ENCODE measurements around the gene TMEM163. TPM values are rescaled to one million over a fixed set of nuclear protein-coding genes. Genes with fewer than 3 reads are reported as not detected.

Gene TMEM163
- total and polyA plus RNA-seq, 2 donors from 2014 or later, result 2.6 to 5.9 TPM

- Histone ChIP-seq H3K27ac (ENCODE audit: low read depth in 2 of 2, low read length in 2 of 2) (no peak overlapping the region), H3K9ac (ENCODE audit: low read length in 3 of 3) (no peak overlapping the region), H3K36me3 (ENCODE audit: control insufficient read depth in 2 of 3, insufficient read depth in 3 of 3, low read length in 3 of 3) (no peaks in the 10 kb centered on the region), H3K4me1 (ENCODE audit: control insufficient read depth in 2 of 3, insufficient read depth in 2 of 3, low read depth in 1 of 3, low read length in 3 of 3) (peaks cover 0 to 15% (median 0%) of the 10 kb centered on the region in 3 donors), H3K4me3 (ENCODE audit: low read length in 3 of 3) (no peak overlapping the region), H3K27me3 (ENCODE audit: control insufficient read depth, insufficient read depth, low read length) (no peaks in the 10 kb centered on the region), H3K9me3 (ENCODE audit: control insufficient read depth in 2 of 3, insufficient read depth in 1 of 3, low read length in 3 of 3) (no peaks in the 10 kb centered on the region)
- FAIRE-seq (no peak), DNase-seq (no peak)
- no peak for TF ChIP-seq CTCF (IDR thresholded peaks at IDR 0.05; ENCODE audit: borderline replicate concordance, extremely low read depth, insufficient read depth)
- intact Hi-C loops (cut with DNase I), result no loop called here
These were observed 44.1 kb downstream of the TMEM163 start for GRCh38 chr2:134674687-134675086.

- Histone ChIP-seq H3K27me3 (ENCODE audit: control insufficient read depth, insufficient read depth, low read length) (no peaks in the 10 kb centered on the region), H3K9ac (ENCODE audit: low read length in 3 of 3) (no peak overlapping the region), H3K9me3 (ENCODE audit: control insufficient read depth in 2 of 3, insufficient read depth in 1 of 3, low read length in 3 of 3) (no peaks in the 10 kb centered on the region), H3K4me1 (ENCODE audit: control insufficient read depth in 2 of 3, insufficient read depth in 2 of 3, low read depth in 1 of 3, low read length in 3 of 3) (peaks cover 0 to 15% (median 0%) of the 10 kb centered on the region in 3 donors), H3K27ac (ENCODE audit: low read depth in 2 of 2, low read length in 2 of 2) (no peak overlapping the region), H3K4me3 (ENCODE audit: low read length in 3 of 3) (no peak overlapping the region), H3K36me3 (ENCODE audit: control insufficient read depth in 2 of 3, insufficient read depth in 3 of 3, low read length in 3 of 3) (no peaks in the 10 kb centered on the region)
- intact Hi-C loops (cut with DNase I), result no loop called here
- FAIRE-seq (no peak), DNase-seq (no peak)
- no peak for TF ChIP-seq CTCF (IDR thresholded peaks at IDR 0.05; ENCODE audit: borderline replicate concordance, extremely low read depth, insufficient read depth)
These were observed 47.3 kb downstream of the TMEM163 start for GRCh38 chr2:134671513-134671912.

GRCh38 chr2:134670955-134671354 lies 47.8 kb downstream of the TMEM163 start:
- FAIRE-seq (no peak), DNase-seq (no peak)
- intact Hi-C loops (cut with DNase I), result no loop called here
- TF ChIP-seq CTCF (IDR thresholded peaks at IDR 0.05; ENCODE audit: borderline replicate concordance, extremely low read depth, insufficient read depth), result no peak
- peaks cover 0 to 15% (median 0%) of the 10 kb centered on the region in 3 donors for H3K4me1 ChIP-seq (ENCODE audit: control insufficient read depth in 2 of 3, insufficient read depth in 2 of 3, low read depth in 1 of 3, low read length in 3 of 3)
- H3K36me3 ChIP-seq (ENCODE audit: control insufficient read depth in 2 of 3, insufficient read depth in 3 of 3, low read length in 3 of 3), result no peaks in the 10 kb centered on the region
- peak overlapping the region in 1 of 2 donors; percentile 47 for H3K27ac ChIP-seq (ENCODE audit: low read depth in 2 of 2, low read length in 2 of 2)
- no peaks in the 10 kb centered on the region for H3K27me3 ChIP-seq (ENCODE audit: control insufficient read depth, insufficient read depth, low read length)
- no peak overlapping the region for H3K9ac ChIP-seq (ENCODE audit: low read length in 3 of 3)
- H3K9me3 ChIP-seq (ENCODE audit: control insufficient read depth in 2 of 3, insufficient read depth in 1 of 3, low read length in 3 of 3), result no peaks in the 10 kb centered on the region
- H3K4me3 ChIP-seq (ENCODE audit: low read length in 3 of 3), result no peak overlapping the region
